Spleen (tissue), 11 donors: ENCODE results near the gene ATP2C2. TPM values are rescaled to one million over a fixed set of nuclear protein-coding genes. Genes with fewer than 3 reads are reported as not detected.

Experiments used
- DNase-seq: peaks from one replicate; pipeline ENCODE4 v3.0.0-alpha.2; 2020
- H3K27ac ChIP-seq, 8 donors: fragments of 200-600 bp; sonication (generic) in 7 of 8; 1 replicate in 4 of 8; 2 replicates in 4 of 8; pipeline versions ENCODE4 v1.5.0 to v1.8.0; 2016 to 2021; ENCODE audit warnings: inconsistent platforms in 4 of 8, mild to moderate bottlenecking in 4 of 8, moderate library complexity in 1 of 8
- H3K27me3 ChIP-seq, 7 donors: fragments of 200-600 bp; sonication (generic) in 6 of 7; replicated peaks in 1 of 7; 1 replicate in 4 of 7; 2 replicates in 3 of 7; pipeline versions ENCODE4 v1.5.0 to v1.8.0; 2016 to 2021; ENCODE audit warnings: inconsistent platforms in 3 of 7, mild to moderate bottlenecking in 1 of 7
- H3K36me3 ChIP-seq, 6 donors: fragments of 200-600 bp; sonication (generic) in 5 of 6; 1 replicate in 4 of 6; 2 replicates in 2 of 6; pipeline versions ENCODE4 v1.5.0 to v1.8.0; 2016 to 2021; ENCODE audit warnings: inconsistent platforms in 2 of 6
- H3K4me1 ChIP-seq, 6 donors: fragments of 200-600 bp; sonication (generic) in 5 of 6; 1 replicate in 3 of 6; 2 replicates in 3 of 6; pipeline versions ENCODE4 v1.5.0 to v1.8.0; 2016 to 2021; ENCODE audit warnings: inconsistent platforms in 3 of 6
- H3K4me3 ChIP-seq, 8 donors: fragments of 200-600 bp; sonication (generic) in 7 of 8; 1 replicate in 4 of 8; 2 replicates in 4 of 8; pipeline versions ENCODE4 v1.5.0 to v1.8.0; 2016 to 2021; ENCODE audit warnings: inconsistent platforms in 4 of 8, mild to moderate bottlenecking in 4 of 8, moderate library complexity in 2 of 8
- H3K9me3 ChIP-seq, 8 donors: fragments of 200-600 bp; sonication (generic) in 7 of 8; 1 replicate in 4 of 8; 2 replicates in 4 of 8; pipeline versions ENCODE4 v1.5.0 to v1.8.0; 2016 to 2021; ENCODE audit warnings: inconsistent platforms in 4 of 8
- CTCF ChIP-seq, 11 experiments: fragments of 200-600 bp in 7 of 11; fragments of 450-650 bp in 4 of 11; sonication (generic) in 4 of 11; IDR thresholded peaks in 8 of 11; conservative IDR thresholded peaks in 3 of 11; 1 replicate in 7 of 11; 2 replicates in 4 of 11; pipeline versions ENCODE4 v1.4.0 to v1.8.0; 2016 to 2021; ENCODE audit warnings: antibody characterized with exemption in 11 of 11, inconsistent platforms in 4 of 11, mild to moderate bottlenecking in 1 of 11
- POLR2A ChIP-seq, 3 donors: fragments of 450-650 bp; IDR thresholded peaks; one replicate each; pipeline ENCODE4 v1.5.1; 2017; ENCODE audit warnings: antibody characterized with exemption in 3 of 3, mild to moderate bottlenecking in 1 of 3
- POLR2AphosphoS5 ChIP-seq, 3 donors: sonication (generic); formaldehyde crosslinking; IDR thresholded peaks; one replicate each; pipeline ENCODE4 v1.5.1; 2017; ENCODE audit warnings: antibody characterized with exemption in 3 of 3
- WGBS, 5 donors: extraction: QIAGEN DNeasy Blood & Tissue Kit in 3 of 5; methylation state at CpG; one replicate each; pipeline versions ENCODE4 v1.1.5 to v1.1.7; 2013 to 2018; 5-methylcytosine and 5-hydroxymethylcytosine counted together
- intact Hi-C: fragments of 100-400 bp; cut with DNase I; formaldehyde crosslinking; loops from one replicate; pipeline ENCODE4 v1.15.0; 2023; ENCODE audit warnings: low total_unique reads
- polyA plus RNA-seq, 3 donors: library from polyadenylated mRNA; stranded (reverse); fragments of 200-250 nt; gene quantifications; one replicate each; pipeline ENCODE4 v1.2.1, GENCODE V29; 2013
- total RNA-seq, 7 donors: library from RNA; depleted of rRNA in 3 of 7; stranded (reverse); fragments of >200 nt in 3 of 7; fragmentation: NEBNext Ultra II Directional in 4 of 7; extraction: Animal tissue kit (Norgen Biotek cat#: 25700) in 4 of 7; gene quantifications; one replicate each; pipeline versions ENCODE4 v1.1.0 to v1.2.1, GENCODE V29; 2016 to 2021
- donor health status: healthy with polysubstance abuse.
- donor health status: DM: no; HTN: no; CAD: no; lungs with moderate emphysema.
- donor health status: DM: no; HTN: no; CAD: no.
- donor health status: Bipolar disorder and iron deficiency.
- donor health status: healthy.
- donor health status: DM: no; HTN: no; CAD: no.
- donor health status: DM: yes; HTN: yes; CAD: no.

The ATP2C2 gene
- total and polyA plus RNA-seq, 10 donors, result 0.09 to 8.1 (median 1.2) TPM

GRCh38 chr16:84378099-84378498 is 9.8 kb downstream of the ATP2C2 start:
- peak; percentile 47 for DNase-seq

GRCh38 chr16:84378567-84378966 is 10.2 kb downstream of the ATP2C2 start:
- intact Hi-C loops, result no loop called here
- Histone ChIP-seq H3K27me3 (peaks cover 0 to 45% (median 0%) of the 10 kb centered on the region in 7 donors), H3K27ac (no peak overlapping the region)

More at GRCh38 chr16:84378099-84378498, 9.8 kb downstream of the ATP2C2 start:
- Histone ChIP-seq H3K9me3 (no peaks in the 10 kb centered on the region), H3K4me1 (peaks cover 0 to 15% (median 4%) of the 10 kb centered on the region in 6 donors), H3K36me3 (no peaks in the 10 kb centered on the region), H3K4me3 (no peak overlapping the region), H3K27me3 (peaks cover 0 to 46% (median 0%) of the 10 kb centered on the region in 7 donors), H3K27ac (no peak overlapping the region)
- TF ChIP-seq POLR2A (IDR thresholded peaks at IDR 0.05), result no peak
- no peak for TF ChIP-seq CTCF (IDR thresholded peaks at IDR 0.05 in 8 of 11, conservative IDR thresholded peaks at IDR 0.05 in 3 of 11)
- intact Hi-C loops, result no loop called here
- 65 to 94% (median 86%) methylated on average over 4 to 7 of the region's 7 CpGs for WGBS, 5 donors

DNA sequence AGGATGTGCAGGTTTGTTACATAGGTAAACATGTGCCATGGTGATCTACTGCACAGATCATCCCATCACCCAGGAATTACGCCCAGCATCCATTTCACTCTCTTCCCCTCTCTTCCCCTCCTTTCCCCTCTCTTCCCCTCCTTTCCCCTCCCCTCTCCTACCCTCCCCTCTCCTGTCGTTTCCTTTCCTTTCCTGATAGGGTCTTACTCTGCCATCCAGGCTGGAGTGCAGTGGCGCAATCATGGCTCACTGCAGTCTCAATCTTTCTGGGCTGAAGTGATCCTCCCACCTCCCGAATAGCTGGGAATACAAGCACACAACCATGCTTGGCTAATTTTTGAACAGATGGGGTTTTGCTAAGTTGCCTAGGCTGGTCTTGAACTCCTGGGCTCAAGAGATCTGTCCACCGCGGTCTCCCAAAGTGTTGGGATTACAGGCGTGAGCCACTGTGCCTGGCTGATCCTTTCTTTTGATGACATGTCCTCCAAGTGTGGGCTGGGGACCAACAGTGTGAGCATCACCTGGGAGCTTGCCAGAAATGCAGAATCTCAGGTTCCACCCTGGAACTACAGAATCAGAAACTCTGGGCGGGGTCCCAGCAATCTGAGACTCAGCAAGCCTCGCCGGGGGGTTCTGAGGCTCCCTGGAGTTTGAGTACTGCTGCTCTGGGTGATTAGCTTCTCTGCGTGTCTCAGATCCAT is 10.8 kb downstream of the ATP2C2 start:
- Histone ChIP-seq H3K9me3 (peaks cover 0 to 4% (median 3%) of the 10 kb centered on the region in 8 donors), H3K27me3 (peaks cover 0 to 45% (median 0%) of the 10 kb centered on the region in 7 donors), H3K36me3 (no peaks in the 10 kb centered on the region), H3K27ac (no peak overlapping the region), H3K4me3 (no peak overlapping the region), H3K4me1 (peaks cover 0 to 15% (median 4%) of the 10 kb centered on the region in 6 donors)
- DNase-seq, result peak; percentile 19
- WGBS, 5 donors, result 74 to 81% (median 77%) methylated on average over 10 to 11 of the region's 11 CpGs
- TF ChIP-seq POLR2A (IDR thresholded peaks at IDR 0.05), result no peak
- no peak for TF ChIP-seq POLR2AphosphoS5 (IDR thresholded peaks at IDR 0.05)
- TF ChIP-seq CTCF (IDR thresholded peaks at IDR 0.05 in 8 of 11, conservative IDR thresholded peaks at IDR 0.05 in 3 of 11), result no peak
- intact Hi-C loops, result no loop called here

More at GRCh38 chr16:84378567-84378966, 10.2 kb downstream of the ATP2C2 start:
- DNase-seq, result peak; percentile 25
- Histone ChIP-seq H3K4me3 (no peak overlapping the region), H3K9me3 (no peaks in the 10 kb centered on the region), H3K4me1 (peaks cover 0 to 15% (median 4%) of the 10 kb centered on the region in 6 donors), H3K36me3 (no peaks in the 10 kb centered on the region)
- 78 to 90% (median 87%) methylated on average over 13 of the region's 13 CpGs for WGBS, 5 donors
- TF ChIP-seq CTCF (IDR thresholded peaks at IDR 0.05 in 8 of 11, conservative IDR thresholded peaks at IDR 0.05 in 3 of 11), result no peak
- no peak for TF ChIP-seq POLR2AphosphoS5 (IDR thresholded peaks at IDR 0.05)
- TF ChIP-seq POLR2A (IDR thresholded peaks at IDR 0.05), result no peak

DNA sequence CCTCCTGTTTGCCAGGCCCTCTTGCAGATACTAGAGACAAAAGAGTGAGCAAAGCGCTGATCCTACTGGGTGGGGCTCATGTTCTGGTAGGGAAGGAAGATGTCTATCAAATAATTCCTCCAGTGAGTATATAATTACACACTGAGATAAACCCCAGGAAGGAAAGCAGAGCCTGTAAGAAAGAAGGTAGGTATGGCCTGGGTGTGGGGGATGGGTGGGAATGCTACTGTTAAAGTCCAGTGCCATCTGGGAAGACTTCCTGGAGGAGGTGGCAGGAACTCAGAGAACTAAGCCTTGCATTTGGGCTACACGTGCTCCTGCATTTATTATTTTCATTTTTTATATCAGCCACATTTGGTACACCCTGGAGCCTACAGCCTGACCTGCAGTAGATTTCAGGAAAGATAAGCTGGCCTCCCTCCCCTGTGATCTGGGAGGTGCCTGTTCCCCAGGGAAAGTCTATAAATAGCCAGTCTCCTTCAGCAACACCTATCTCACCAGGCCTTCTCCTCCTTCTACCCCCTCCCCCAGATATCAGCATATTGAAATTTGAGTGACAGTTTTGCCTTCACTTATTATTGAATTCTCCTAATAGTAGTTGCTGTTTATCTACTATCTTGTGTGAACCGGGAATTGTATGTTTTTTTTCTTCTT is 11.5 kb downstream of the ATP2C2 start:
- H3K9me3 ChIP-seq, result peaks cover 0 to 11% (median 7%) of the 10 kb centered on the region in 8 donors
- WGBS, 5 donors, result 35 to 56% (median 45%) methylated on average over 3 of the region's 3 CpGs
- no peak overlapping the region for H3K27ac ChIP-seq
- H3K36me3 ChIP-seq, result no peaks in the 10 kb centered on the region
- intact Hi-C loops, result no loop called here
- TF ChIP-seq POLR2AphosphoS5 (IDR thresholded peaks at IDR 0.05), result no peak
- no peak for TF ChIP-seq POLR2A (IDR thresholded peaks at IDR 0.05)
- TF ChIP-seq CTCF (IDR thresholded peaks at IDR 0.05 in 8 of 11, conservative IDR thresholded peaks at IDR 0.05 in 3 of 11), result no peak
- DNase-seq, result no peak
- peaks cover 0 to 15% (median 4%) of the 10 kb centered on the region in 6 donors for H3K4me1 ChIP-seq
- H3K4me3 ChIP-seq, result no peak overlapping the region
- peaks cover 0 to 45% (median 0%) of the 10 kb centered on the region in 7 donors for H3K27me3 ChIP-seq
